Spinal cord (tissue), 10 donors: ENCODE measurements around the gene EPAS1. TPM values are rescaled to one million over a fixed set of nuclear protein-coding genes. Genes with fewer than 3 reads are reported as not detected.

Source experiments
- DNase-seq, 6 donors: peaks; one replicate each; pipeline versions ENCODE4 v3.0.0 to v3.0.0-alpha.2; 2013 to 2015; ENCODE audit warnings: low spot score in 6 of 6, low read depth in 4 of 6
- H3K27ac ChIP-seq: one replicate; pipeline ENCODE4 v1.5.1; 2013; ENCODE audit warnings: low read depth, low read length, control low read depth
- H3K27me3 ChIP-seq: one replicate; pipeline ENCODE4 v1.6.1; 2013; ENCODE audit warnings: low read length; ENCODE audit not compliant: control insufficient read depth, insufficient read depth
- H3K36me3 ChIP-seq: one replicate; pipeline ENCODE4 v1.6.1; 2013; ENCODE audit warnings: low read length; ENCODE audit not compliant: control insufficient read depth, insufficient read depth
- H3K4me1 ChIP-seq: one replicate; pipeline ENCODE4 v1.6.1; 2013; ENCODE audit warnings: low read length; ENCODE audit not compliant: control insufficient read depth, insufficient read depth
- H3K4me3 ChIP-seq: one replicate; pipeline ENCODE4 v1.5.1; 2013; ENCODE audit warnings: low read depth, low read length, control low read depth
- H3K9me3 ChIP-seq: one replicate; pipeline ENCODE4 v1.6.1; 2013; ENCODE audit warnings: low read length; ENCODE audit not compliant: control insufficient read depth, insufficient read depth
- WGBS: methylation state at CpG from one replicate; pipeline ENCODE4 v1.1.5; 2013; ENCODE audit warnings: missing lambda C conversion rate; ENCODE audit not compliant: insufficient coverage; 5-methylcytosine and 5-hydroxymethylcytosine counted together
- polyA plus RNA-seq, 2 donors: library from polyadenylated mRNA; unstranded; fragments of 120-200 nt; gene quantifications; one replicate each; pipeline ENCODE4 v1.2.1, GENCODE V29; 2013; ENCODE audit not compliant: insufficient read length in 2 of 2
- total RNA-seq, 2 donors: library from RNA; depleted of rRNA in 1 of 2; stranded (reverse); fragments of 120-200 nt in 1 of 2; fragments of >200 nt in 1 of 2; gene quantifications; one replicate each; pipeline versions ENCODE4 v1.2.3 to v1.2.4, GENCODE V29; 2013 to 2014
- donor health status: healthy.

EPAS1 gene
- total and polyA plus RNA-seq, 4 donors = 29.2 to 53.7 (median 45.0) TPM

DNA sequence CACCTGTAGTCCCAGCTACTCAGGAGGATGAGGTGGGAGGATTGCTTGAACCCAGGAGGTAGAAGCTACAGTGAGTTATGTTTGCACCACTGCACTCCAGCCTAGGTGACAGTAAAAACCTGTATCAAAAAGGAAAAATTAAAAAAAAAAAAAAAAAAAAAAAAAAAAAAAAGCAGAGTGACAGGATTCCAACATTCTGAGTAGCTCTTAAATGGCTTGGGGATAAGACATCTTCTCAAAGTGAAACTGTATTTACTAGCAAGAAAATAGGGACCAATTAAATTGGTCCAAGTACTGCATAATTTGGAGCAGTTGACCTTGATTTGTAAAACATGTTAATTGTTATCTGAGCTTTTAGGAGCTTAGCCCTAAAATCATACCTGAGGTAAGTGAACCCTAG, 116.4 kb downstream of the EPAS1 start:
- H3K36me3 ChIP-seq = no peaks in the 10 kb centered on the region
- H3K27me3 ChIP-seq = no peaks in the 10 kb centered on the region
- H3K27ac ChIP-seq = no peak overlapping the region
- no peak overlapping the region for H3K4me3 ChIP-seq
- H3K4me1 ChIP-seq = no peaks in the 10 kb centered on the region
- DNase-seq = no peak
- H3K9me3 ChIP-seq = no peaks in the 10 kb centered on the region

DNA sequence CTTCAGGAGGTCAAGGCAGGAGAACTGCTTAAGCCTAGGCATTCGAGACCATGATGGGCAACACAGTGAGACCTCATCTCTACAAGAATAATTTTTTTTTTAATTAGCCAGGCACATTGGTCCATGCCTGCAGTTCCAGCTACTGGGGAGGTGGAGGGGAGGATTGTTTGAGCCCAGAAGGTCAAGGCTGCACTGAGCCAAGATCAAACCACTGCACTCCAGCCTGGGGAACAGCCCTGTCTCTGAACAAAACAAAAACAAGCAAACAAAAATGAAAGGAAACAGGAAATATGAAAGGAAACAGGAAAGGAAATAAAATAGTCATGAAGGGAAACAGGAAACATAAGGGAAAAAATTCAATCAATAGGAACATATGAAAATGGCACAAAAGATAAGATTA, 117.5 kb downstream of the EPAS1 start:
- Histone ChIP-seq H3K9me3 (no peaks in the 10 kb centered on the region), H3K27me3 (no peaks in the 10 kb centered on the region), H3K4me1 (no peaks in the 10 kb centered on the region), H3K4me3 (no peak overlapping the region), H3K36me3 (no peaks in the 10 kb centered on the region), H3K27ac (no peak overlapping the region)
- no CpG with 5 or more reads among the region's 1 CpG for WGBS
- no peak for DNase-seq

DNA sequence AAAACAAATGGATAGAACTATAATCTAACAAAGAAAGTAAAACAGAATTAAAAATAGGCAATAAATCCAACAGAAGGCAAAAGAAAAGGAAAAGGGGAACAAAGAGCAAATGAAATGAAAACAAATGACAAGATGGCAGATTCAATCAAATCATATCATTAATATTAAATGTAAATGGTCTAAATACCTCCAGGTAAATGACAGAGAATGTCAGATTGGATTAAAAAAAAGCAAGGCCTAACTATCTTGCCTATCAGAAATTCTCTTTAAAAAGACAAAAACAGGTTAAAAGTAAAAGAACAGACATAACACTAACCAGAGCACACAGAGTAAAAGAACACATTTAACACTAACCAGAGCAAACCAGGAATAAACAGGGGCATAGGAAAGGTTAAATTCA, 119.1 kb downstream of the EPAS1 start:
- DNase-seq = no peak
- Histone ChIP-seq H3K27ac (no peak overlapping the region), H3K4me1 (no peaks in the 10 kb centered on the region), H3K9me3 (no peaks in the 10 kb centered on the region), H3K27me3 (no peaks in the 10 kb centered on the region), H3K4me3 (no peak overlapping the region), H3K36me3 (no peaks in the 10 kb centered on the region)

DNA sequence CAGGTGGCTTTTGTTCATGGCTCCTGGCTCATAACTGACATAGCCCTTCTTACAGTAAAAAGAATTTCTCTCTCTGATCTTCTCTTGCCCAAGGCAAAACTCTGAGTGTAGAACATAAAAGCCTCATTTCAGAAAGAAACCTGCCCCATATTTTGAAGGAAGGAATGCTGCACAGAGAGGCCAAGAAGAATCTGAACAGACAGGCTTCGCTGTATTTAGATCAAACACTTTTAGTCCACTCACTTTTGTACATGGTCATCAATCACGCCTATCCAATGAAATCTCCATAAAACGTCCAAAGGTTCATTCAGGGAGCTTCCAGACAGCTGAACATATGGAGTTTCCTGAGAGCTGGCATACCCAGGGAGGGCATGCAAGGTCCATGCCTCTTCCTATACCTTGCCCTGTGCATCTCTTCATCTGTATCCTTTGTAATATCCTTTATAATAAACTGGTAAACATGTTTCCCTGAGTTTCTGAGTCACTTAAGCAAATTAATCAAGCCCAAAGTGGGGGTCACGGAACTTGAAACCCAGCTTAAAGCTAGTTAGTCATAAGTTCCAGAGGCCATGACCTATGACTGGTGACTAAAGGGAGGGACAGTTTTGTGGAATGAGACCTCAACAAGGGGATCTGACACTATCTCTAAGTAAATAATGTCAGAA, 119.7 kb downstream of the EPAS1 start:
- H3K27ac ChIP-seq = no peak overlapping the region
- H3K9me3 ChIP-seq = no peaks in the 10 kb centered on the region
- no peak overlapping the region for H3K4me3 ChIP-seq
- H3K27me3 ChIP-seq = no peaks in the 10 kb centered on the region
- H3K4me1 ChIP-seq = no peaks in the 10 kb centered on the region
- DNase-seq = no peak
- H3K36me3 ChIP-seq = no peaks in the 10 kb centered on the region
- 67% methylated on average over 3 of the region's 4 CpGs for WGBS

DNA sequence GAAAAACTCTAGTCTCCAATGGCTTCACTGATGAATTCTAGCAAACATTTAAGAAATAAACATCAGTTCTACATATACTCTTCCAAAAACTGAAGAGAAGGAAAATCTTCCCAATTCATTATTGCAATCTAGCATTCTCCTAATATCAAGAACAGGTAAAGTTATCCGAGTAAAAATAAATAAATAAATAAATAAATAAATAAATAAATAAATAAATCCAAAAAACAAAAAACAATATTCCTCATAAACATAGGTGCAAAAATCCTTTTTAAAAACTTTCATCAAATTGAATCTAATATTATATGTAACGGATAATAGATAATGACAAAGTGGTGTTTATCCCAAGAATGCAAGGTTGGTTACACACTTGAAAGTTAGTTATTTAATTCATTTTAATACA, 123.7 kb downstream of the EPAS1 start:
- H3K36me3 ChIP-seq = no peaks in the 10 kb centered on the region
- WGBS = no CpG with 5 or more reads among the region's 2 CpGs
- DNase-seq = no peak
- H3K9me3 ChIP-seq = no peaks in the 10 kb centered on the region
- no peaks in the 10 kb centered on the region for H3K27me3 ChIP-seq
- H3K4me1 ChIP-seq = no peaks in the 10 kb centered on the region
- H3K4me3 ChIP-seq = no peak overlapping the region
- no peak overlapping the region for H3K27ac ChIP-seq

DNA sequence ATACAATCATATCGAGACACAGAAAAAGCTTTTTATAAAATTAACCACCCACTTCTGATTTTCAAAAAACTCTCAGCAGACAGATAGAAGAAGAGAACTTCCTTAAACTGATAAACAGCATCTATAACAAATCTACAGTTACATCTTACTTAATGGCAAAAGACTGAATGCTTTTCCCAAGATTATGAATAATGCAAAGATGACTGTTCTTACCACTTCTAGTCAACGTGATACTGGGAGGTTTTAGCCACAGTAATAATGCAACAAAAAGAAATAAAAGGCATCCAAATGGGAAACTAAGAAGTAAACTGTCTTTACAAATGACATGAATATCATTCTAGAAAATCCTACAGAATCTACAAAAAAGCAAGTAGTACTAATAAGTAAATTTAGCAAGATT, 124.2 kb downstream of the EPAS1 start:
- no peaks in the 10 kb centered on the region for H3K9me3 ChIP-seq
- no peak for DNase-seq
- no peaks in the 10 kb centered on the region for H3K36me3 ChIP-seq
- no peak overlapping the region for H3K27ac ChIP-seq
- no peaks in the 10 kb centered on the region for H3K4me1 ChIP-seq
- H3K4me3 ChIP-seq = no peak overlapping the region
- WGBS = no CpG with 5 or more reads among the region's 2 CpGs
- no peaks in the 10 kb centered on the region for H3K27me3 ChIP-seq

DNA sequence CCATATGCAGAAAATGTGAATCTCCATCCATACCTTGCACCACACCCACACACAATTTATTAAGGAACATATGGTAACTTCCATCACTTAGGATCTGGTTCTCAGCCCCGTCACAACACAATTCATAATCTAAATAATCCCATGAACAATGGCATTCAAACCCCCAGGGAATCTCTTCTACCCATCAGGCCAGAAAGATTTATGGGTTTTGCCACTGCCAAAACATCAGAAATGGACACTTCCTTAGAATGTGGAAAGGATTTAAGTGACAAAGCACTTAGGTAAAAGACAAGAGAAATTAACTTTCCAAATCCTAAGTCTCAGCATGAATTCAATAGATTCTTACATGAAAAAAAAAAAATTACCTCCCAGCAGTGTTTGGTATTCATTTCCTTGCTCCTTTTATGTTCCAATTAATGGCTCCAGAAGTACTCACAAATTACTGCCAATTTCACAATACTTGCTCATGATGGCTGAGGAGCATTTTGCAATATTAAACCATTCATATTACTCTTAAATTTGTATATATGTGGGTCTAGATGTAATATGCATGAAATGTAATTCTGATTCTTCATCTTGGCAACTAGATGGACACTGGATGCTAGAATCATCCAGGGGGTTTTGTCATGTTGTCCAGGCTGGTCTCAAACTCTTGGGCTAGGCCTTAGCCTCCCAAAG, 125.6 kb downstream of the EPAS1 start:
- no peak for DNase-seq
- no peak overlapping the region for H3K4me3 ChIP-seq
- H3K27me3 ChIP-seq = no peaks in the 10 kb centered on the region
- no peak overlapping the region for H3K27ac ChIP-seq
- H3K9me3 ChIP-seq = no peaks in the 10 kb centered on the region
- H3K4me1 ChIP-seq = no peaks in the 10 kb centered on the region
- no peaks in the 10 kb centered on the region for H3K36me3 ChIP-seq
- WGBS = 60% methylated on average over 1 of the region's 1 CpG

DNA sequence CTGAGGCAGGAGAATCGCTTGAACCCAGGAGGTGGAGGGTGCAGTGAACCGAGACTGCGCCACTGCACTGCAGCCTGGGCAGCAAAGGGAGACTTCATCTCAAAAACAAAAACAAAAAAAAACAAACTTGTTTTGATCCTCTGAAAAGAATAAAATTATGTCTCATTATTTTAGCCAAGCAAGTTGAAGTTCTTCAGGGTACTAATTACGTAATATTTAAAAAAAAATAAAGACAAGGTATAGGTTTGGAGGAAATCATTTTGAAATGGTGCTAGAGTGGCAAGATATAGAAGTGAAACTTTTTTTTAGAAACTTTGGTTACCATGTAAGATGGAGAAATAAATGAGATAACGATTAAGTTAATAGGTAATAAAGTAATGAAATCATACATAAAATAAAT, 127.7 kb downstream of the EPAS1 start:
- DNase-seq = no peak
- 80% methylated on average over 3 of the region's 5 CpGs for WGBS
- no peak overlapping the region for H3K4me3 ChIP-seq
- no peaks in the 10 kb centered on the region for H3K27me3 ChIP-seq
- H3K27ac ChIP-seq = no peak overlapping the region
- H3K9me3 ChIP-seq = no peaks in the 10 kb centered on the region
- no peaks in the 10 kb centered on the region for H3K36me3 ChIP-seq
- H3K4me1 ChIP-seq = no peaks in the 10 kb centered on the region

DNA sequence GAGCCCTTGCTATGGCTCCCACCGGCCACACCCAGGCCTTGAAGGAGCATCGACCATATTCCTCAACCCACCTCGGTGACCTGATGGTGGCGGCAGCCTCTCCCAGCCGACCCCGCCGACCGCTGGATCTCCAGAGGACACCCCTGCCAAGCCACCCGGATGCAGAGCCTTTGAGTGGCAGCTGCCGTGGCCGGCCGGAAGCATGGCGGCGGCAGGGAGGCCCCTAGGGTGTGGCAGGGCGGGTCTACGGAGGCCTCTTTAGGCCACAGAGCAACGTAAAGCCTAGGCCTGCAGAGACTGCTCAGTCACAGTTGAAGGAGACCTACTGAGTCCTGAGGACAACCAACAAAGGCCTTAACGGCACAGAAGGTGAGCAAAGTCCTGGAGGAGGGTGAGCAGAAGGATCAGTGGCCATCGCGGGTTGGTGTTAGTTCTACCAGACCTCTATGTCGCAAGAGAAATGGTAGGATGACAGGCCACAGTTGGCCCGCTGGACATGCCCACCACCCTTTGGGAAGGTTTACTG, 131.8 kb downstream of the EPAS1 start:
- H3K4me3 ChIP-seq = no peak overlapping the region
- no peaks in the 10 kb centered on the region for H3K27me3 ChIP-seq
- H3K4me1 ChIP-seq = no peaks in the 10 kb centered on the region
- no peaks in the 10 kb centered on the region for H3K9me3 ChIP-seq
- WGBS = 97% methylated on average over 20 of the region's 22 CpGs
- no peak overlapping the region for H3K27ac ChIP-seq
- DNase-seq = no peak
- H3K36me3 ChIP-seq = no peaks in the 10 kb centered on the region

DNA sequence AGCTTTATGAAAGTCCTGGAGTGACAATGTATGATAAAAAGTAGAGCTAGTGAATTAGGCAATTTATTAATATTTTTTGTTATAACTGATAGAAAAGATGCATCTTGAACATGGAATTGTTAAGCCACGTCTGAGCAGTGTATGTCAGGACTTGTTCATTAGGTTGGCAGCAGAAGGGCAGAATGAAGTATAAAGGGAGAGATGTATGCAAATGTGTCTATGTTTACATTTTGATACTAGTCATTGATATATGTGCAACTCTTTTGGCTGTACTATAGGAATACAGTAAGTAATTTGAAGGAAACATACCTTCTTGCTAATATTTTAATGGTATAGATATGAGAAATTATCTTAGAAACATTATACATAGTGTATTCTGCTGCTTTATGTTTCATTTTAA, 133.2 kb downstream of the EPAS1 start:
- Histone ChIP-seq H3K4me1 (no peaks in the 10 kb centered on the region), H3K36me3 (no peaks in the 10 kb centered on the region), H3K27me3 (no peaks in the 10 kb centered on the region), H3K27ac (no peak overlapping the region), H3K4me3 (no peak overlapping the region), H3K9me3 (no peaks in the 10 kb centered on the region)
- 100% methylated on average over 1 of the region's 1 CpG for WGBS
- DNase-seq = no peak
